Measurements from ENCODE around the gene STAMBP.

Gene STAMBP

GRCh38 chr2:73908689-73909652 is 80.2 kb downstream of the STAMBP start:
- no peak for DNase-seq

- DNase-seq: no peak
Observed at GRCh38 chr2:73910873-73911547, 82.2 kb downstream of the STAMBP start.

- no peak for DNase-seq
Observed at GRCh38 chr2:73911548-73912208, 82.9 kb downstream of the STAMBP start.

- DNase-seq: no peak
Observed at GRCh38 chr2:73913414-73914054, 84.8 kb downstream of the STAMBP start.

- no peak for DNase-seq
Observed at GRCh38 chr2:73914667-73915066, 85.9 kb downstream of the STAMBP start.

GRCh38 chr2:73915437-73915993 is 86.8 kb downstream of the STAMBP start:
- no peak for DNase-seq

GRCh38 chr2:73916666-73917065 is 87.9 kb downstream of the STAMBP start:
- no peak for DNase-seq

- no peak for DNase-seq
Observed at GRCh38 chr2:73917296-73917695, 88.5 kb downstream of the STAMBP start.

- DNase-seq: no peak
Observed at GRCh38 chr2:73917696-73918207, 89.0 kb downstream of the STAMBP start.

- no peak for DNase-seq
Observed at GRCh38 chr2:73918856-73919255, 90.1 kb downstream of the STAMBP start.

GRCh38 chr2:73919596-73920228 is 91.0 kb downstream of the STAMBP start:
- no peak for DNase-seq

GRCh38 chr2:73920577-73921545 is 92.1 kb downstream of the STAMBP start:
- no peak for DNase-seq

- no peak for DNase-seq
Observed at GRCh38 chr2:73921581-73921980, 92.8 kb downstream of the STAMBP start.

- no peak for DNase-seq
Observed at GRCh38 chr2:73922681-73923080, 93.9 kb downstream of the STAMBP start.
